Measurements from ENCODE around the gene OTUD4. TPM values are rescaled to one million over a fixed set of nuclear protein-coding genes. Genes with fewer than 3 reads are reported as not detected.

The OTUD4 gene
- total RNA-seq, 2 donors from 2014 or later: 26.7 to 33.2 TPM

DNA sequence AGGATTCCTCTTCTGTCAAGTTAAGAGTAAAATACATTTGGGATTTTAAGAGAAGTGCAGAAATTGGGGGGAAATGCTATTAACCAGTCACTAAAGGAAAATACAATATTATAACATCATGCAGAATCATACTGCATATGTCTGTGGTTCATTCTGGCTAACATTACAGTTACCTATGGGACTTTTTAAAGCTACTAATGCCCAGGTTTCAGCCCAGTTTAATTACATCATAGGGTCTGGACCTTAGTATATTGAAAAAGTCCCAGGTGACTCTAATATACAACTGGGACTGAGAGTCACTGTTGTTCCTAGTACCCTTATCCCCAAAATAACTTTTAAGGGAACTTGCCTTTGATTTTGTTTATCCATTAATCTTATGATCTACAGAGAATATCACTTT, 72.3 kb downstream of the OTUD4 start:
- Histone ChIP-seq H3K9ac (ENCODE audit: low read depth in 2 of 2, low read length in 2 of 2) (no peak overlapping the region), H3K9me3 (no peaks in the 10 kb centered on the region), H3K36me3 (peaks cover 15% of the 10 kb centered on the region), H3K4me3 (no peak overlapping the region), H3K27me3 (no peaks in the 10 kb centered on the region), H3K4me1 (no peaks in the 10 kb centered on the region), H3K27ac (no peak overlapping the region)
- no peak for DNase-seq
- TF ChIP-seq, protein P1, sequence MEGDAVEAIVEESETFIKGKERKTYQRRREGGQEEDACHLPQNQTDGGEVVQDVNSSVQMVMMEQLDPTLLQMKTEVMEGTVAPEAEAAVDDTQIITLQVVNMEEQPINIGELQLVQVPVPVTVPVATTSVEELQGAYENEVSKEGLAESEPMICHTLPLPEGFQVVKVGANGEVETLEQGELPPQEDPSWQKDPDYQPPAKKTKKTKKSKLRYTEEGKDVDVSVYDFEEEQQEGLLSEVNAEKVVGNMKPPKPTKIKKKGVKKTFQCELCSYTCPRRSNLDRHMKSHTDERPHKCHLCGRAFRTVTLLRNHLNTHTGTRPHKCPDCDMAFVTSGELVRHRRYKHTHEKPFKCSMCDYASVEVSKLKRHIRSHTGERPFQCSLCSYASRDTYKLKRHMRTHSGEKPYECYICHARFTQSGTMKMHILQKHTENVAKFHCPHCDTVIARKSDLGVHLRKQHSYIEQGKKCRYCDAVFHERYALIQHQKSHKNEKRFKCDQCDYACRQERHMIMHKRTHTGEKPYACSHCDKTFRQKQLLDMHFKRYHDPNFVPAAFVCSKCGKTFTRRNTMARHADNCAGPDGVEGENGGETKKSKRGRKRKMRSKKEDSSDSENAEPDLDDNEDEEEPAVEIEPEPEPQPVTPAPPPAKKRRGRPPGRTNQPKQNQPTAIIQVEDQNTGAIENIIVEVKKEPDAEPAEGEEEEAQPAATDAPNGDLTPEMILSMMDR (IDR thresholded peaks at IDR 0.05): no peak
- intact Hi-C loops (cut with DNase I): loop anchor here (10.0 kb wide), 1 partner anchor 57 kb away; no protein-coding TSS in a partner anchor

DNA sequence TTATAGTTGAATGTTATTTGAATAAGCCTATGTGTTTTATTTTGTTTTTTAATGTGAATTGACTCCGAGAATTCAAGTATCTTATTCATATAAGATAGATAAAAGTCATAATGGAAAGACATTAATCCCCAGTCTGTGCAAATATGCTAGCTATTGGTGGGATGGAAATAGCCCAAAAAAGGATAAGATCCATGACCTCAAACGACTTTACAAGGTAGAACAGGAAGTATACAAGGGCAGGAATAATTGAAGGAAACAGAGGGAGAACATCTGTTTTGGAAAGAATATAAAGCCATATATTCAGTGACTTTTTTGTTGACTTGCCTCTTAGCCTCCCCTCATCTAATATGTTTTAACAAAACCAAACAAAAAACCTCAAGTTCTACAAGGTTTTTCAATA, 73.3 kb downstream of the OTUD4 start:
- TF ChIP-seq, protein P1 (IDR thresholded peaks at IDR 0.05): no peak
- Histone ChIP-seq H3K9me3 (no peaks in the 10 kb centered on the region), H3K27me3 (no peaks in the 10 kb centered on the region), H3K4me3 (no peak overlapping the region), H3K4me1 (no peaks in the 10 kb centered on the region), H3K36me3 (peaks cover 10% of the 10 kb centered on the region), H3K9ac (ENCODE audit: low read depth in 2 of 2, low read length in 2 of 2) (no peak overlapping the region), H3K27ac (no peak overlapping the region)
- no peak for DNase-seq
- intact Hi-C loops (cut with DNase I): loop anchor here (10.0 kb wide), 1 partner anchor 58 kb away; no protein-coding TSS in a partner anchor

DNA sequence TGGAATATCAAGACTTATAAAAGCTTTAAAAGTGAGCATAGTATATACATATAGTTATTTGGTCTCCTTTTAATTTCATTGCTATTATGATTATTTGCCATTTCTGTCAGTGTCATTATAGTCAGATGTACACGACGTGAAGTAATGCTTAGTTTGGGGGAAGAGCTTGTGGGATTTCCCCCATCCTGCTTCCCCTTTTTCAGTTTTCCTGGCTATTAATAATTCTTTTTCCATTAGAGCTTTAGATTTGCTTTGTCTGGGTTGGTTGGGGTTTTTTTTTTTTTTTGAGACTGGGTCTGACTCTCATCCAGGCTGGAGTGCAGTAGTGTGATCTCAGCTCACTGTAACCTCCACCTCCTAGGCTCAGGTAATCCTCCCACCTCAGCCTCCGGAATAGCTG, 76.9 kb downstream of the OTUD4 start:
- Histone ChIP-seq H3K9me3 (no peaks in the 10 kb centered on the region), H3K27ac (no peak overlapping the region), H3K9ac (ENCODE audit: low read depth in 2 of 2, low read length in 2 of 2) (no peak overlapping the region), H3K36me3 (no peaks in the 10 kb centered on the region), H3K27me3 (no peaks in the 10 kb centered on the region), H3K4me3 (no peak overlapping the region), H3K4me1 (no peaks in the 10 kb centered on the region)
- intact Hi-C loops (cut with DNase I): loop anchor here (10.0 kb wide), 1 partner anchor 61 kb away; no protein-coding TSS in a partner anchor
- TF ChIP-seq, protein P1 (IDR thresholded peaks at IDR 0.05): no peak
- DNase-seq: no peak

DNA sequence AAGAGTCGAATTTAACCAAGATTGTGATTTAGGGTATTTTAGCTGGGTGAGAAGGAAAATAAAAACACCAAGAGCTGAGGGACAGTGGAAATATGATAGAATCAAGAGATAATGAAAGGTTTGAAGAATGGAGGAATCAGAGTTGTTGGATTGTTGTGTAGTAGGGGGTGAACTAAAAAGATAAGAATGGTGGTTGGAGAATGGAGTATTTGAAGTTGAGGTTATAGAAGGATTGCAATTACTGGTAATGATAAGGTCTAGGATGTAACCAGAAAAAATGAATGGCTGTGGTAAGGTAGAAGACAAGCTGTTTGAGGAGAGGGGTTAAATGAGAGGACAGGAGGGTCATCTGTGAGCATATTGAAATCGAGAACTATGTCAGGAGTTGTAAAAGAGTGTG, 77.8 kb downstream of the OTUD4 start:
- H3K27ac ChIP-seq: no peak overlapping the region
- H3K27me3 ChIP-seq: no peaks in the 10 kb centered on the region
- no peak overlapping the region for H3K4me3 ChIP-seq
- DNase-seq: no peak
- H3K36me3 ChIP-seq: no peaks in the 10 kb centered on the region
- no peaks in the 10 kb centered on the region for H3K4me1 ChIP-seq
- TF ChIP-seq, protein P1 (IDR thresholded peaks at IDR 0.05): no peak
- no peaks in the 10 kb centered on the region for H3K9me3 ChIP-seq
- intact Hi-C loops (cut with DNase I): loop anchor here (10.0 kb wide), 1 partner anchor 62 kb away; no protein-coding TSS in a partner anchor
- H3K9ac ChIP-seq (ENCODE audit: low read depth in 2 of 2, low read length in 2 of 2): no peak overlapping the region

- Histone ChIP-seq H3K4me3 (no peak overlapping the region), H3K4me1 (peaks cover 7% of the 10 kb centered on the region), H3K27me3 (no peaks in the 10 kb centered on the region), H3K9ac (ENCODE audit: low read depth in 2 of 2, low read length in 2 of 2) (no peak overlapping the region), H3K27ac (no peak overlapping the region), H3K36me3 (no peaks in the 10 kb centered on the region), H3K9me3 (no peaks in the 10 kb centered on the region)
- intact Hi-C loops (cut with DNase I): loop anchor here (10.0 kb wide), 1 partner anchor 64 kb away; no protein-coding TSS in a partner anchor
- DNase-seq: no peak
- TF ChIP-seq, protein P1 (IDR thresholded peaks at IDR 0.05): no peak
These were observed 79.3 kb downstream of the OTUD4 start for GRCh38 chr4:145101091-145101490.

All from colonic mucosa (tissue), 4 donors.